GM12878 (cell line): ENCODE data around the gene KLHL18. TPM values are rescaled to one million over a fixed set of nuclear protein-coding genes. Genes with fewer than 3 reads are reported as not detected.

ENCODE experiments used
- ATAC-seq: fragments of 200-7000 bp; cut with Tn5 transposase; 3 replicates; pipeline ENCODE4 v1.9.1; 2020; ENCODE audit warnings: mild to moderate bottlenecking, moderate library complexity
- BruUV-seq: library from RNA; stranded (reverse); fragments of 400-500 nt; replicated peaks from 2 replicates; lab custom pipeline; 2021; lab: Mats Ljungman, UMichigan
- CTCF ChIA-PET: fragments of 300-600 bp; sonication (Branson Sonifier 250); formaldehyde crosslinking; extraction: SDS; loops from one replicate; lab custom pipeline; 2021; ENCODE audit warnings: inconsistent platforms; lab: Yijun Ruan, JAX
- POLR2A ChIA-PET: fragments of 350-600 bp; formaldehyde crosslinking; extraction: SDS; loops from one replicate; lab custom pipeline; 2021; ENCODE audit warnings: inconsistent platforms; lab: Charles Lee
- RAD21 ChIA-PET: fragments of 300-600 bp; sonication (Branson Sonifier 250); formaldehyde crosslinking; loops from one replicate; lab custom pipeline; 2023; ENCODE audit warnings: antibody characterized with exemption; ENCODE audit not compliant: unreplicated experiment; lab: Charles Lee
- SMC1A ChIA-PET: fragments of 300-600 bp; sonication (Branson Sonifier 250); formaldehyde crosslinking; loops from one replicate; lab custom pipeline; 2023; ENCODE audit not compliant: unreplicated experiment, uncharacterized antibody; lab: Charles Lee
- DNase-seq: peaks from one replicate; pipeline ENCODE4 v3.0.0-alpha.2; 2011; ENCODE audit warnings: low read depth, low spot score
- FAIRE-seq: peaks from 3 replicates; lab custom pipeline; 2011; peaks lifted over from hg19 to GRCh38; lab: Jason Lieb, UNC
- H2AFZ ChIP-seq: 2 replicates; pipeline ENCODE4 v1.6.0; 2011; ENCODE audit warnings: low read depth, low read length, control low read depth; ENCODE audit not compliant: control insufficient read depth
- H3K27ac ChIP-seq: 2 replicates; pipeline ENCODE4 v1.5.1; 2011; ENCODE audit warnings: control low read depth; ENCODE audit not compliant: control insufficient read depth, insufficient read depth
- H3K27me3 ChIP-seq, 2 experiments: replicated peaks in 1 of 2; 2 replicates each; pipeline versions ENCODE4 v1.6.0 to v1.6.1; 2011; ENCODE audit warnings: low read length in 1 of 2; ENCODE audit not compliant: control insufficient read depth in 2 of 2, insufficient read depth in 2 of 2
- H3K36me3 ChIP-seq, 2 experiments: 2 replicates each; pipeline ENCODE4 v1.5.1; 2011; ENCODE audit warnings: low read length in 1 of 2; ENCODE audit not compliant: control insufficient read depth in 2 of 2, insufficient read depth in 2 of 2
- H3K4me1 ChIP-seq: 2 replicates; pipeline ENCODE4 v1.6.1; 2011; ENCODE audit warnings: mild to moderate bottlenecking, low read length, moderate library complexity, mixed read lengths; ENCODE audit not compliant: control insufficient read depth, insufficient read depth
- H3K4me2 ChIP-seq: 2 replicates; pipeline ENCODE4 v1.6.0; 2011; ENCODE audit warnings: control low read depth; ENCODE audit not compliant: control insufficient read depth, insufficient read depth
- H3K4me3 ChIP-seq: fragments of 200-600 bp; sonication (generic); 2 replicates; pipeline ENCODE4 v1.5.1; 2016
- H3K79me2 ChIP-seq: 2 replicates; pipeline ENCODE4 v1.6.0; 2011; ENCODE audit warnings: low read length; ENCODE audit not compliant: control insufficient read depth, insufficient read depth
- H3K9ac ChIP-seq: 2 replicates; pipeline ENCODE4 v1.8.0; 2011; ENCODE audit warnings: low read length, control low read depth, mixed read lengths; ENCODE audit not compliant: control insufficient read depth, insufficient read depth
- H3K9me3 ChIP-seq: replicated peaks from 3 replicates; pipeline ENCODE4 v1.5.1; 2011; ENCODE audit warnings: mild to moderate bottlenecking, low read length; ENCODE audit not compliant: control insufficient read depth, insufficient read depth
- H4K20me1 ChIP-seq: 2 replicates; pipeline ENCODE4 v1.6.0; 2011; ENCODE audit not compliant: control insufficient read depth, insufficient read depth
- ATF3 ChIP-seq: IDR thresholded peaks from 2 replicates; pipeline ENCODE4 v1.6.1; 2011; ENCODE audit warnings: low read depth, mild to moderate bottlenecking, low read length, moderate library complexity, borderline replicate concordance; ENCODE audit errors: extremely low read depth
- BACH1 ChIP-seq: fragments of 450-650 bp; IDR thresholded peaks from 2 replicates; pipeline ENCODE4 v1.6.1; 2017; ENCODE audit warnings: mild to moderate bottlenecking, borderline replicate concordance
- BHLHE40 ChIP-seq, 2 experiments: fragments of 450-650 bp in 1 of 2; IDR thresholded peaks; 2 replicates each; pipeline ENCODE4 v1.6.1; 2011 to 2017; ENCODE audit warnings: low read depth in 2 of 2, borderline replicate concordance in 1 of 2, improper control_type of control experiment in 1 of 2, low read length in 1 of 2, mild to moderate bottlenecking in 1 of 2
- E2F4 ChIP-seq: IDR thresholded peaks from 2 replicates; pipeline ENCODE4 v1.6.1; 2012; ENCODE audit warnings: low read depth, low read length, improper control_type of control experiment
- EGR1 ChIP-seq, 2 experiments: IDR thresholded peaks; 1 replicate in 1 of 2; 2 replicates in 1 of 2; pipeline ENCODE4 v1.6.1; 2011 to 2012; ENCODE audit warnings: low read depth in 2 of 2, low read length in 2 of 2, borderline replicate concordance in 1 of 2, mild to moderate bottlenecking in 1 of 2, moderate library complexity in 1 of 2
- GABPA ChIP-seq: IDR thresholded peaks from 2 replicates; pipeline ENCODE4 v1.6.1; 2014; ENCODE audit warnings: antibody characterized with exemption, low read depth, mild to moderate bottlenecking, inconsistent platforms
- MYB ChIP-seq: fragments of 150-350 bp; IDR thresholded peaks from 2 replicates; pipeline ENCODE4 v1.6.1; 2014; ENCODE audit warnings: mild to moderate bottlenecking, low read depth, low read length, borderline replicate concordance
- NKRF ChIP-seq: fragments of 450-650 bp; conservative IDR thresholded peaks from 2 replicates; pipeline ENCODE4 v1.6.1; 2017; ENCODE audit warnings: mild to moderate bottlenecking, moderate library complexity
- PAX8 ChIP-seq: fragments of 450-650 bp; IDR thresholded peaks from 2 replicates; pipeline ENCODE4 v1.6.1; 2017; ENCODE audit warnings: mild to moderate bottlenecking, moderate library complexity
- POLR2AphosphoS2 ChIP-seq: IDR thresholded peaks from 2 replicates; pipeline ENCODE4 v1.6.1; 2011; ENCODE audit warnings: low read depth, mild to moderate bottlenecking, low read length, improper control_type of control experiment, moderate library complexity
- POU2F2 ChIP-seq: IDR thresholded peaks from 3 replicates; pipeline ENCODE4 v1.6.1; 2011; ENCODE audit warnings: low read depth, mild to moderate bottlenecking, low read length, borderline replicate concordance
- RAD51 ChIP-seq: fragments of 450-650 bp; IDR thresholded peaks from 2 replicates; pipeline ENCODE4 v1.6.1; 2016; ENCODE audit warnings: moderate library complexity, mild to moderate bottlenecking, inconsistent platforms
- RBBP5 ChIP-seq: fragments of 200-600 bp; sonication (generic); conservative IDR thresholded peaks from 2 replicates; pipeline ENCODE4 v1.6.1; 2016
- RUNX3 ChIP-seq: IDR thresholded peaks from 2 replicates; pipeline ENCODE4 v1.6.1; 2012; ENCODE audit warnings: low read length, inconsistent platforms
- SP1 ChIP-seq: IDR thresholded peaks from one replicate; pipeline ENCODE4 v1.6.1; 2011; ENCODE audit warnings: low read depth, low read length
- SPI1 ChIP-seq: IDR thresholded peaks from 2 replicates; pipeline ENCODE4 v1.6.1; 2011; ENCODE audit warnings: low read depth, mild to moderate bottlenecking, low read length, moderate library complexity, borderline replicate concordance; ENCODE audit not compliant: insufficient read depth
- SRF ChIP-seq, 2 experiments: IDR thresholded peaks; 2 replicates each; pipeline ENCODE4 v1.6.1; 2011; ENCODE audit warnings: low read depth in 2 of 2, low read length in 2 of 2, mild to moderate bottlenecking in 1 of 2, moderate library complexity in 1 of 2
- STAT3 ChIP-seq: IDR thresholded peaks from 2 replicates; pipeline ENCODE4 v1.6.1; 2011; ENCODE audit warnings: low read depth, low read length, improper control_type of control experiment
- SUZ12 ChIP-seq: fragments of 200-600 bp; sonication (generic); IDR thresholded peaks from one replicate; pipeline ENCODE4 v1.6.1; 2018; ENCODE audit warnings: antibody characterized with exemption, mild to moderate bottlenecking; ENCODE audit not compliant: unreplicated experiment
- ZNF24 ChIP-seq: fragments of 450-650 bp; IDR thresholded peaks from 2 replicates; pipeline ENCODE4 v1.6.1; 2017; ENCODE audit warnings: antibody characterized with exemption, mild to moderate bottlenecking
- ZSCAN29 ChIP-seq: fragments of 450-650 bp; IDR thresholded peaks from 2 replicates; pipeline ENCODE4 v1.6.1; 2017; ENCODE audit warnings: mild to moderate bottlenecking, moderate library complexity
- WGBS: methylation state at CpG from one replicate; pipeline ENCODE4 v1.1.6; 2016; ENCODE audit warnings: low lambda C conversion rate; ENCODE audit not compliant: insufficient replicate concordance, insufficient coverage; ENCODE audit errors: missing lambda C conversion rate; 5-methylcytosine and 5-hydroxymethylcytosine counted together
- in situ Hi-C: fragments of 300-500 bp; cut with MboI; formaldehyde crosslinking; loops from 9 replicates; pipeline ENCODE4 v1.14.3; 2018; ENCODE audit warnings: mixed read lengths
- intact Hi-C: fragments of 100-400 bp; cut with micrococcal nuclease; formaldehyde crosslinking; loops from one replicate; pipeline ENCODE4 v1.14.2; 2022; ENCODE audit not compliant: unreplicated experiment
- polyA plus RNA-seq, 11 experiments: library from polyadenylated mRNA; depleted of rRNA in 4 of 11; unstranded in 6 of 11; stranded (reverse) in 5 of 11; fragments of >200 nt; fragmentation: Nextera tagmentation in 4 of 11; fragmentation: Illumina TruSeq in 1 of 11; extraction: Ambion mirVana in 4 of 11; extraction: Trizol in 1 of 11; gene quantifications; 1 replicate in 1 of 11; 2 replicates in 10 of 11; pipeline versions ENCODE4 v1.2.1 to v1.2.3, GENCODE V29; 2011 to 2016; ENCODE audit warnings: inconsistent platforms in 2 of 11, missing spikeins in 2 of 11, low read depth in 1 of 11
- total RNA-seq, 4 experiments: library from RNA; depleted of rRNA in 3 of 4; stranded (reverse); fragments of >200 nt in 3 of 4; fragmentation: Illumina TruSeq in 1 of 4; extraction: Trizol in 1 of 4; gene quantifications; 2 replicates each; pipeline versions ENCODE4 v1.2.1 to v1.2.3, GENCODE V29; 2013 to 2021

KLHL18 gene
- total and polyA plus RNA-seq, 10 of the 15 experiments (the other 5 are each of a cell fraction or from before 2014, with no cell fraction given) = 24.0 to 69.8 (median 51.7) TPM

GRCh38 chr3:47313341-47314055 is 30.8 kb downstream of the KLHL18 start:
- peaks cover 8% of the 10 kb centered on the region; the same call in 1 of the 2 replicates for H3K4me1 ChIP-seq
- no TSS peak for BruUV-seq
- in situ Hi-C loops (no loop called here), intact Hi-C loops (no loop called here)
- FAIRE-seq (peak; percentile 18), ATAC-seq (no peak; the same call in 2 of the 3 replicates), DNase-seq (no peak)
- no peak overlapping the region for H3K9ac ChIP-seq
- ChIA-PET POLR2A (interaction anchor here (0.6 to 3.0 kb wide), 16 partner anchors 11 to 377 kb away, joined by 3 to 27 read pairs (median 4); partner anchors contain the start of genes KIF9 and KLHL18), CTCF (interaction anchor here (0.6 to 4.5 kb wide), 17 partner anchors 9 to 404 kb away, joined by 3 to 37 read pairs (median 5); partner anchors contain the start of genes KIF9, KLHL18 and SETD2), RAD21 (interaction anchor here (0.7 to 2.5 kb wide), 13 partner anchors 9 to 154 kb away, joined by 3 to 12 read pairs (median 5); partner anchors contain the start of genes KIF9, KLHL18, PTPN23 and SETD2), SMC1A (interaction anchor here (0.9 to 5.9 kb wide), 15 partner anchors 10 to 200 kb away, joined by 3 to 54 read pairs (median 5); partner anchors contain the start of gene SETD2)
- H3K27me3 ChIP-seq = no peaks in the 10 kb centered on the region
- H3K27ac ChIP-seq = no peak overlapping the region
- peaks cover 2 to 4% of the 10 kb centered on the region in 2 experiments; a peak in 2 of 4 replicates for H3K36me3 ChIP-seq
- no peaks in the 10 kb centered on the region for H3K9me3 ChIP-seq
- WGBS = 100% methylated on average over 1 of the region's 1 CpG
- peaks cover 7% of the 10 kb centered on the region for H3K79me2 ChIP-seq
- no peak overlapping the region for H2AFZ ChIP-seq
- no peak overlapping the region for H3K4me3 ChIP-seq
- H3K4me2 ChIP-seq = peak overlapping the region; percentile 30; the same call in 1 of the 2 replicates
- H4K20me1 ChIP-seq = no peaks in the 10 kb centered on the region
- no peak for TF ChIP-seq SP1
- no peak for TF ChIP-seq POLR2AphosphoS2
- TF ChIP-seq BHLHE40 (IDR thresholded peaks at IDR 0.05; ENCODE audit: borderline replicate concordance in 1 of 2, low read depth in 2 of 2, low read length in 1 of 2) = no peak
- TF ChIP-seq E2F4 = no peak
- no peak for TF ChIP-seq POU2F2
- no peak for TF ChIP-seq ATF3
- no peak for TF ChIP-seq SUZ12
- TF ChIP-seq SRF (IDR thresholded peaks at IDR 0.05; ENCODE audit: low read depth in 2 of 2, low read length in 2 of 2) = no peak
- TF ChIP-seq EGR1 (IDR thresholded peaks at IDR 0.05; ENCODE audit: borderline replicate concordance in 1 of 2, low read depth in 2 of 2, low read length in 2 of 2) = no peak
- TF ChIP-seq ZNF24 = no peak
- no peak for TF ChIP-seq GABPA
- no peak for TF ChIP-seq STAT3
- TF ChIP-seq BACH1 = no peak
- TF ChIP-seq RAD51 = no peak
- no peak for TF ChIP-seq PAX8
- TF ChIP-seq SPI1 = peak; percentile 63; the same call in 1 of the 2 replicates
- TF ChIP-seq RUNX3 = peak; percentile 26; the same call in 1 of the 2 replicates
- no peak for TF ChIP-seq NKRF
- TF ChIP-seq RBBP5 = no peak
- no peak for TF ChIP-seq ZSCAN29
- TF ChIP-seq MYB = no peak
